ENCODE data around the gene COPS8.

GRCh38 chr2:237134321-237135230 is 48.9 kb downstream of the COPS8 start:
- TF ChIP-seq POLR2A (IDR thresholded peaks at IDR 0.05; ENCODE audit: low read length) (no peak), GATA1 (IDR thresholded peaks at IDR 0.05; ENCODE audit: low read depth, low read length) (no peak)
